GM12865 (cell line): ENCODE results near the gene CAMKMT.

ENCODE experiments used
- DNase-seq: peaks from one replicate; pipeline ENCODE4 v3.0.0; 2010; ENCODE audit warnings: low read depth
- H3K4me3 ChIP-seq: 2 replicates; pipeline ENCODE4 v1.5.1; 2011; ENCODE audit warnings: mild to moderate bottlenecking, low read depth, low read length, control low read depth
- CTCF ChIP-seq: IDR thresholded peaks from 2 replicates; pipeline ENCODE4 v1.5.1; 2011; ENCODE audit warnings: low read length, control low read depth, low read depth, inconsistent platforms; ENCODE audit not compliant: insufficient read depth; ENCODE audit errors: missing control alignments

CAMKMT gene

GRCh38 chr2:44691174-44691785 is 329.5 kb downstream of the CAMKMT start:
- no peak overlapping the region for H3K4me3 ChIP-seq
- TF ChIP-seq CTCF = no peak
- no peak for DNase-seq

GRCh38 chr2:44692821-44693220 is 331.1 kb downstream of the CAMKMT start:
- TF ChIP-seq CTCF = no peak
- no peak for DNase-seq
- no peak overlapping the region for H3K4me3 ChIP-seq

GRCh38 chr2:44700824-44701223 is 339.1 kb downstream of the CAMKMT start:
- no peak for DNase-seq
- no peak for TF ChIP-seq CTCF

GRCh38 chr2:44705356-44705755 is 343.6 kb downstream of the CAMKMT start:
- no peak for DNase-seq
- no peak for TF ChIP-seq CTCF
- no peak overlapping the region for H3K4me3 ChIP-seq

More at GRCh38 chr2:44700824-44701223, 339.1 kb downstream of the CAMKMT start:
- H3K4me3 ChIP-seq = no peak overlapping the region

- DNase-seq = no peak
- no peak for TF ChIP-seq CTCF
- H3K4me3 ChIP-seq = no peak overlapping the region
Measured at GRCh38 chr2:44705876-44706480, 344.2 kb downstream of the CAMKMT start.

GRCh38 chr2:44706681-44707553 is 345.2 kb downstream of the CAMKMT start:
- TF ChIP-seq CTCF = no peak
- no peak for DNase-seq
- H3K4me3 ChIP-seq = no peak overlapping the region
